Measurements from ENCODE around the gene EXOSC7. TPM values are rescaled to one million over a fixed set of nuclear protein-coding genes. Genes with fewer than 3 reads are reported as not detected.

The EXOSC7 gene
- total RNA-seq, 1 experiment from 2014 or later = 88.7 TPM

- WGBS (ENCODE audit: extremely low coverage, insufficient read length, low lambda C conversion rate) = no CpG with 5 or more reads among the region's 4 CpGs
- Mint-ChIP-seq H3K4me1 (peaks cover 9 to 13% of the 10 kb centered on the region in 2 experiments), H3K4me3 (no peak overlapping the region), H3K9me3 (no peaks in the 10 kb centered on the region), H3K27ac (no peak overlapping the region), H3K27me3 (ENCODE audit: low read depth) (no peaks in the 10 kb centered on the region), H3K36me3 (ENCODE audit: insufficient read depth in 1 of 3, low read depth in 3 of 3) (peaks cover 29 to 51% (median 45%) of the 10 kb centered on the region in 3 experiments)
- no peak overlapping the region for H2BK20ac ChIP-seq (ENCODE audit: low read depth, low read length, poor library complexity, severe bottlenecking)
- no peak overlapping the region for H3K18ac ChIP-seq (ENCODE audit: insufficient read length, low read depth, low read length)
- H3K79me2 ChIP-seq (ENCODE audit: insufficient read depth, low read length) = no peaks in the 10 kb centered on the region
- no peak overlapping the region for H2BK5ac ChIP-seq (ENCODE audit: insufficient read length, low read length)
- H3T11ph ChIP-seq (ENCODE audit: low read length) = no peak overlapping the region
- H3K9me3 ChIP-seq (ENCODE audit: control insufficient read depth, low read depth, low read length) = no peaks in the 10 kb centered on the region
- H2BK120ac ChIP-seq (ENCODE audit: low read depth, low read length, poor library complexity, severe bottlenecking) = no peak overlapping the region
- no peaks in the 10 kb centered on the region for H3K4me1 ChIP-seq (ENCODE audit: insufficient read depth, low read length)
- H2BK12ac ChIP-seq (ENCODE audit: insufficient read length, low read depth, low read length) = no peak overlapping the region
- no peaks in the 10 kb centered on the region for H3K27me3 ChIP-seq (ENCODE audit: insufficient read depth, low read length)
- H4K20me1 ChIP-seq (ENCODE audit: control insufficient read depth, insufficient read depth, insufficient read length) = no peaks in the 10 kb centered on the region
- no peak overlapping the region for H3K27ac ChIP-seq (ENCODE audit: insufficient read length, low read depth, low read length)
- H3K4ac ChIP-seq (ENCODE audit: low read depth, low read length) = no peak overlapping the region
- H3K23me2 ChIP-seq (ENCODE audit: insufficient read length, low read depth, low read length, poor library complexity, severe bottlenecking) = no peaks in the 10 kb centered on the region
- no peak overlapping the region for H4K5ac ChIP-seq (ENCODE audit: insufficient read length, low read depth, low read length)
- H2BK15ac ChIP-seq (ENCODE audit: low read depth, low read length) = no peak overlapping the region
- H2AFZ ChIP-seq (ENCODE audit: low read length) = no peak overlapping the region
- H3K79me1 ChIP-seq (ENCODE audit: insufficient read depth, low read depth, low read length, poor library complexity, severe bottlenecking) = no peaks in the 10 kb centered on the region
- H3K14ac ChIP-seq (ENCODE audit: insufficient read depth, low read length) = no peak overlapping the region
- H4K91ac ChIP-seq (ENCODE audit: insufficient read length, low read depth, low read length) = no peak overlapping the region
- H3K56ac ChIP-seq (ENCODE audit: insufficient read length, low read depth, low read length) = no peak overlapping the region
- H2AK5ac ChIP-seq (ENCODE audit: insufficient read length, low read length) = no peak overlapping the region
- no peak for TF ChIP-seq CTCF (conservative IDR thresholded peaks at IDR 0.05)
- H3K9ac ChIP-seq (ENCODE audit: extremely low read depth, insufficient read length, low read length) = no peak overlapping the region
- no peak overlapping the region for H4K8ac ChIP-seq (replicated peaks; ENCODE audit: insufficient read length, low read depth, low read length)
- no peak overlapping the region for H3K4me2 ChIP-seq (ENCODE audit: insufficient read depth, insufficient read length, low read length)
- no peak for DNase-seq
- no peak overlapping the region for H3K23ac ChIP-seq (ENCODE audit: insufficient read length, low read depth, low read length)
Observed at GRCh38 chr3:45012577-45012976, 36.5 kb downstream of the EXOSC7 start.
